ENCODE data around the gene FBN3. TPM values are rescaled to one million over a fixed set of nuclear protein-coding genes. Genes with fewer than 3 reads are reported as not detected.
"Not testable (repeated sequence)": the region's sequence is repeated elsewhere in the genome, so short reads cannot be mapped to it uniquely, and the experiment has no call there.

FBN3 gene
- total RNA-seq, 4 donors from 2014 or later: under 0.01 TPM; not detected in 3

- no peak overlapping the region for H3K27ac ChIP-seq (replicated peaks in 1 of 4)
- TF ChIP-seq POLR2A (IDR thresholded peaks at IDR 0.05; ENCODE audit: low read depth) (no peak), CTCF (IDR thresholded peaks at IDR 0.05) (no peak), POLR2AphosphoS5 (IDR thresholded peaks at IDR 0.05) (no peak), EP300 (IDR thresholded peaks at IDR 0.05) (no peak)
- H3K36me3 ChIP-seq: no peaks in the 10 kb centered on the region
- H3K4me1 ChIP-seq: no peaks in the 10 kb centered on the region
- no peak for DNase-seq (ENCODE audit: extremely low spot score)
- 79% methylated on average over 8 of the region's 8 CpGs for WGBS
- intact Hi-C loops (cut with DNase I): no loop called here
- peaks cover 0 to 15% (median 0%) of the 10 kb centered on the region in 4 donors for H3K27me3 ChIP-seq
- H3K4me3 ChIP-seq: no peak overlapping the region
- H3K9me3 ChIP-seq: no peaks in the 10 kb centered on the region
Observed at GRCh38 chr19:8030960-8031359, 118.4 kb downstream of the FBN3 start.

GRCh38 chr19:8028951-8029491 is 120.4 kb downstream of the FBN3 start:
- DNase-seq (ENCODE audit: extremely low spot score): no peak
- intact Hi-C loops (cut with DNase I): no loop called here
- 78% methylated on average over 6 of the region's 12 CpGs for WGBS
- H3K9me3 ChIP-seq: no peaks in the 10 kb centered on the region
- H3K36me3 ChIP-seq: no peaks in the 10 kb centered on the region
- H3K4me1 ChIP-seq: no peaks in the 10 kb centered on the region
- TF ChIP-seq POLR2AphosphoS5 (IDR thresholded peaks at IDR 0.05) (no peak), POLR2A (IDR thresholded peaks at IDR 0.05; ENCODE audit: low read depth) (no peak), CTCF (IDR thresholded peaks at IDR 0.05) (no peak), EP300 (IDR thresholded peaks at IDR 0.05) (no peak)
- H3K4me3 ChIP-seq: no peak overlapping the region
- no peak overlapping the region for H3K27ac ChIP-seq (replicated peaks in 1 of 4)
- H3K27me3 ChIP-seq: peaks cover 0 to 15% (median 0%) of the 10 kb centered on the region in 4 donors

GRCh38 chr19:8025316-8025715 is 124.1 kb downstream of the FBN3 start:
- TF ChIP-seq EP300 (IDR thresholded peaks at IDR 0.05): no peak
- no peak for TF ChIP-seq CTCF (IDR thresholded peaks at IDR 0.05)
- TF ChIP-seq POLR2AphosphoS5 (IDR thresholded peaks at IDR 0.05): no peak
- TF ChIP-seq POLR2A (IDR thresholded peaks at IDR 0.05; ENCODE audit: low read depth): no peak
- Histone ChIP-seq H3K4me3 (no peak overlapping the region), H3K36me3 (no peaks in the 10 kb centered on the region), H3K9me3 (no peaks in the 10 kb centered on the region), H3K4me1 (no peaks in the 10 kb centered on the region), H3K27me3 (peaks cover 0 to 9% (median 0%) of the 10 kb centered on the region in 4 donors), H3K27ac (replicated peaks in 1 of 4) (no peak overlapping the region)
- WGBS: 89% methylated on average over 5 of the region's 5 CpGs
- intact Hi-C loops (cut with DNase I): no loop called here
- DNase-seq (ENCODE audit: extremely low spot score): no peak

GRCh38 chr19:8024256-8024655 is 125.1 kb downstream of the FBN3 start:
- H3K36me3 ChIP-seq; H3K27me3 ChIP-seq; H3K27ac ChIP-seq (replicated peaks in 1 of 4); DNase-seq (ENCODE audit: extremely low spot score); H3K4me1 ChIP-seq; H3K9me3 ChIP-seq; H3K4me3 ChIP-seq; intact Hi-C loops (cut with DNase I): not testable (repeated sequence)
- WGBS: 95% methylated on average over 3 of the region's 3 CpGs

- no peak overlapping the region for H3K4me3 ChIP-seq
- no peak for DNase-seq (ENCODE audit: extremely low spot score)
- H3K36me3 ChIP-seq: no peaks in the 10 kb centered on the region
- no peaks in the 10 kb centered on the region for H3K4me1 ChIP-seq
- H3K27ac ChIP-seq (replicated peaks in 1 of 4): no peak overlapping the region
- TF ChIP-seq CTCF (IDR thresholded peaks at IDR 0.05): no peak
- TF ChIP-seq EP300 (IDR thresholded peaks at IDR 0.05): no peak
- TF ChIP-seq POLR2A (IDR thresholded peaks at IDR 0.05; ENCODE audit: low read depth): no peak
- TF ChIP-seq POLR2AphosphoS5 (IDR thresholded peaks at IDR 0.05): no peak
- WGBS: 72% methylated on average over 5 of the region's 5 CpGs
- H3K9me3 ChIP-seq: no peaks in the 10 kb centered on the region
- no peaks in the 10 kb centered on the region for H3K27me3 ChIP-seq
- intact Hi-C loops (cut with DNase I): no loop called here
Observed at GRCh38 chr19:8023371-8023770, 126.0 kb downstream of the FBN3 start.
